ENCODE results near the gene SRGAP3.

Gene SRGAP3

DNA sequence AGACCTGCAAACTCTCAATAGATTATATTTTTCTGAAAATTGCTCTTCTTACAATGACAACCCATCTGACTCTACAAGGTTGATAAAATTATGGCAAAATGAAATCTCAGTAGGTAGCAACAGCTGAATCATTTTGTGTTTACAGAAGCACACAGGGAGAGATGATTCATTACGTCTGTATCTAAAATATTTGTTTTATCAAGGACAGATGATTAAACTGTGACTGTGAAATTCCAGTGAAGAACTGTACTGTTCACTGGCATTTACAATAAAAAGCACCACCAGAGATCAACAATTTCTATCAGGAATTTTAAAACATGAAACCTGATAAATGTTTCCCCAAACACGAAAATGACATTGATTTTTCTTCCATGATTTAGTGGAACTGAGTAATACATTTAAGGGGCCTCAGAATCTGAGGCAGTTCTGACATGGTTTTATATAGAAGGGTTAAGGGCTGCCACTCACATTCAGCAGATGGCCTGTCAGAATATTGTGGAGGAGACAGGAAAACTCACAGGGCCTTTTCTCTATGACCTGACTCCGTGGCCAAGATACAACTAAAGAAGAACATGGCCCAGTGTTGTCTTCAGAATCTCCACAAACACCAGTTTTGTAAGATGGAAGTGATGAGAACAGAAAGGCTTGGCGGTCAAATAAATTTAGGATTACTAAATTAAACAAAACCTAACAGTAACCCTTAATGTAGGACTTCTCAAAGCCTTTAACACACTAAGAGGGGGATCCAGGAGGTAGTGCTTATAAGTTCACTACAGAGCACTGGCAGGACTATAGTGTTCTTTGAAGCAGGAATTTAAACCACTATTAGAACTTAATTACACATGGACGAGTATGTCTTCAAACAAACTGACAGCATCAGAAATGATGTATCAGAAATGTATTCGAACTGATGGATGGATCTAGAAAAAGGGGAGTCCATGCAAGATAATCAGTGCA, 312.1 kb downstream of the SRGAP3 start:
- Histone ChIP-seq H3K27ac (ENCODE audit: poor library complexity, severe bottlenecking) (peak overlapping the region; percentile 93), H3K36me3 (ENCODE audit: low read depth) (peaks cover 63% of the 10 kb centered on the region), H3K4me3 (ENCODE audit: severe bottlenecking) (no peak overlapping the region), H3K27me3 (ENCODE audit: insufficient read depth, poor library complexity, severe bottlenecking) (no peaks in the 10 kb centered on the region), H3K4me1 (ENCODE audit: insufficient read depth, poor library complexity, severe bottlenecking) (peaks cover 20% of the 10 kb centered on the region), H3K9me3 (ENCODE audit: severe bottlenecking) (no peaks in the 10 kb centered on the region)
- DNase-seq (ENCODE audit: low spot score) (no peak), ATAC-seq (ENCODE audit: low read depth) (peak; percentile 98)
- TF ChIP-seq, protein P1, sequence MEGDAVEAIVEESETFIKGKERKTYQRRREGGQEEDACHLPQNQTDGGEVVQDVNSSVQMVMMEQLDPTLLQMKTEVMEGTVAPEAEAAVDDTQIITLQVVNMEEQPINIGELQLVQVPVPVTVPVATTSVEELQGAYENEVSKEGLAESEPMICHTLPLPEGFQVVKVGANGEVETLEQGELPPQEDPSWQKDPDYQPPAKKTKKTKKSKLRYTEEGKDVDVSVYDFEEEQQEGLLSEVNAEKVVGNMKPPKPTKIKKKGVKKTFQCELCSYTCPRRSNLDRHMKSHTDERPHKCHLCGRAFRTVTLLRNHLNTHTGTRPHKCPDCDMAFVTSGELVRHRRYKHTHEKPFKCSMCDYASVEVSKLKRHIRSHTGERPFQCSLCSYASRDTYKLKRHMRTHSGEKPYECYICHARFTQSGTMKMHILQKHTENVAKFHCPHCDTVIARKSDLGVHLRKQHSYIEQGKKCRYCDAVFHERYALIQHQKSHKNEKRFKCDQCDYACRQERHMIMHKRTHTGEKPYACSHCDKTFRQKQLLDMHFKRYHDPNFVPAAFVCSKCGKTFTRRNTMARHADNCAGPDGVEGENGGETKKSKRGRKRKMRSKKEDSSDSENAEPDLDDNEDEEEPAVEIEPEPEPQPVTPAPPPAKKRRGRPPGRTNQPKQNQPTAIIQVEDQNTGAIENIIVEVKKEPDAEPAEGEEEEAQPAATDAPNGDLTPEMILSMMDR (IDR thresholded peaks at IDR 0.05; ENCODE audit: poor library complexity, severe bottlenecking), result no peak

DNA sequence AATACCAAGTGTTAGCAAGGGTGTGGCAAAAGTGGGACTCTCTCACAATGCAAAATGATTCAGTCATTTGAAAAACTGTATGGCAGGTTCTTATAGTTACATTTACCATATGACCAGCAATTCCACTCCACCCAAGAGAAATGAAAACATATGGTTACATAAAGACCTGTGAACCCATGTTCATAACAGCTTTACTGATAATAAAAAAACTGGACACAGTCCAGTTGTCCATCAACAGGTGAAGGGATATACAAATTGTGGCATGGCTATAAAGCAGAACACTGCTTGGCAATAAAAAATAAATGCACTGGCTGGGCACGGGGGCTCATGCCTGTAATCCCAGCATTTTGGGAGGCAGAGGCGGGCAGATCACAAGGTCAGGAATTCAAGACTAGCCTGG, 316.9 kb downstream of the SRGAP3 start:
- TF ChIP-seq, protein P1 (IDR thresholded peaks at IDR 0.05; ENCODE audit: poor library complexity, severe bottlenecking), result no peak
- DNase-seq (ENCODE audit: low spot score) (no peak), ATAC-seq (ENCODE audit: low read depth) (no peak)
- Histone ChIP-seq H3K27ac (ENCODE audit: poor library complexity, severe bottlenecking) (no peak overlapping the region), H3K4me3 (ENCODE audit: severe bottlenecking) (no peak overlapping the region), H3K36me3 (ENCODE audit: low read depth) (peaks cover 28% of the 10 kb centered on the region), H3K9me3 (ENCODE audit: severe bottlenecking) (peaks cover 2% of the 10 kb centered on the region), H3K4me1 (ENCODE audit: insufficient read depth, poor library complexity, severe bottlenecking) (peaks cover 10% of the 10 kb centered on the region), H3K27me3 (ENCODE audit: insufficient read depth, poor library complexity, severe bottlenecking) (no peaks in the 10 kb centered on the region)

DNA sequence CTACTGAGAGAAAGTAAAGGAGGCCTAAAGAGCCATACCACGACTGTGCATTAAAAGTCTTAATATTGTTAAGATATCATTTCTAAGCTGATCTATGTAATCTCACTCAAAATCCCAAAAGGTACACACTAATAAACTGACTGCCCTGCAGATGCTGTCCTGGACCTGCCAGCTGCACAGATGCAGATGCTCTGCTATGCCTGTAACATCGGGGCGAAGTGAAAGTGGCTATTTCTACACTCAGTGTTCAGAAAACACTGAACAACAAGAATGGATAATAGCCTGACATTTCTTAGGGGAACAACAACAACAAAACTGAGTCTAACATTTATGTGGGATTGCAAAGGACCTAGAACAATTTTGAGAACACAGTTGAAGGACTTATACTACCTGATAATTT, 318.1 kb downstream of the SRGAP3 start:
- Histone ChIP-seq H3K9me3 (ENCODE audit: severe bottlenecking) (peaks cover 2% of the 10 kb centered on the region), H3K4me1 (ENCODE audit: insufficient read depth, poor library complexity, severe bottlenecking) (peaks cover under 1% of the 10 kb centered on the region), H3K27ac (ENCODE audit: poor library complexity, severe bottlenecking) (no peak overlapping the region), H3K4me3 (ENCODE audit: severe bottlenecking) (no peak overlapping the region), H3K36me3 (ENCODE audit: low read depth) (peaks cover 24% of the 10 kb centered on the region), H3K27me3 (ENCODE audit: insufficient read depth, poor library complexity, severe bottlenecking) (no peaks in the 10 kb centered on the region)
- DNase-seq (ENCODE audit: low spot score) (no peak), ATAC-seq (ENCODE audit: low read depth) (no peak)
- TF ChIP-seq, protein P1 (IDR thresholded peaks at IDR 0.05; ENCODE audit: poor library complexity, severe bottlenecking), result no peak
